WI38 (cell line): ENCODE data around the gene MAJIN.

Experiments
- H3K4me3 ChIP-seq: 2 replicates; pipeline ENCODE4 v1.5.1; 2011; ENCODE audit warnings: low read depth, mild to moderate bottlenecking, control low read depth, low read length
- TF ChIP-seq, protein P1 (sequence below): IDR thresholded peaks from 2 replicates; pipeline ENCODE4 v1.5.1; 2012; ENCODE audit warnings: low read depth, mild to moderate bottlenecking, control low read depth, low read length

The MAJIN gene

DNA sequence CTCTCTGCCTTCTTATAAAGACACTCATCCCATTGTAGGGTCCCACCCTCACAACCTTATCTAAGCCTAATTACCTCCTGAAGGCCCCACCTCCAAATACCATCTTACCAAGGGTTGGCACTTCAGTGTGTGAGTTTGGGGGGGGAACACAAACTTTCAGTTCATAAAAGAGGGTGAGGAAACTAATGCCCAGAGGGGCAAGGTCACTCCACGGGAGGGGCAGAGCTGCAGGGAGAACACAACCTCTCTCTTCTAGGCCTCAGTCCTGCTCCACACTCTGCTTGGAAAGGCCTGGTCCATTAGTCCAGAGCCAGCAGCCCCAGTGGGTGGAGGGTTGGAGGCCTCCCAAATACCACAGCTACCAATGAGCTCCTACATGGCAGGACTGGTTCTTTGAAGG lies 27.6 kb upstream of the MAJIN start:
- no peak overlapping the region for H3K4me3 ChIP-seq
- TF ChIP-seq, protein P1, sequence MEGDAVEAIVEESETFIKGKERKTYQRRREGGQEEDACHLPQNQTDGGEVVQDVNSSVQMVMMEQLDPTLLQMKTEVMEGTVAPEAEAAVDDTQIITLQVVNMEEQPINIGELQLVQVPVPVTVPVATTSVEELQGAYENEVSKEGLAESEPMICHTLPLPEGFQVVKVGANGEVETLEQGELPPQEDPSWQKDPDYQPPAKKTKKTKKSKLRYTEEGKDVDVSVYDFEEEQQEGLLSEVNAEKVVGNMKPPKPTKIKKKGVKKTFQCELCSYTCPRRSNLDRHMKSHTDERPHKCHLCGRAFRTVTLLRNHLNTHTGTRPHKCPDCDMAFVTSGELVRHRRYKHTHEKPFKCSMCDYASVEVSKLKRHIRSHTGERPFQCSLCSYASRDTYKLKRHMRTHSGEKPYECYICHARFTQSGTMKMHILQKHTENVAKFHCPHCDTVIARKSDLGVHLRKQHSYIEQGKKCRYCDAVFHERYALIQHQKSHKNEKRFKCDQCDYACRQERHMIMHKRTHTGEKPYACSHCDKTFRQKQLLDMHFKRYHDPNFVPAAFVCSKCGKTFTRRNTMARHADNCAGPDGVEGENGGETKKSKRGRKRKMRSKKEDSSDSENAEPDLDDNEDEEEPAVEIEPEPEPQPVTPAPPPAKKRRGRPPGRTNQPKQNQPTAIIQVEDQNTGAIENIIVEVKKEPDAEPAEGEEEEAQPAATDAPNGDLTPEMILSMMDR, result no peak

DNA sequence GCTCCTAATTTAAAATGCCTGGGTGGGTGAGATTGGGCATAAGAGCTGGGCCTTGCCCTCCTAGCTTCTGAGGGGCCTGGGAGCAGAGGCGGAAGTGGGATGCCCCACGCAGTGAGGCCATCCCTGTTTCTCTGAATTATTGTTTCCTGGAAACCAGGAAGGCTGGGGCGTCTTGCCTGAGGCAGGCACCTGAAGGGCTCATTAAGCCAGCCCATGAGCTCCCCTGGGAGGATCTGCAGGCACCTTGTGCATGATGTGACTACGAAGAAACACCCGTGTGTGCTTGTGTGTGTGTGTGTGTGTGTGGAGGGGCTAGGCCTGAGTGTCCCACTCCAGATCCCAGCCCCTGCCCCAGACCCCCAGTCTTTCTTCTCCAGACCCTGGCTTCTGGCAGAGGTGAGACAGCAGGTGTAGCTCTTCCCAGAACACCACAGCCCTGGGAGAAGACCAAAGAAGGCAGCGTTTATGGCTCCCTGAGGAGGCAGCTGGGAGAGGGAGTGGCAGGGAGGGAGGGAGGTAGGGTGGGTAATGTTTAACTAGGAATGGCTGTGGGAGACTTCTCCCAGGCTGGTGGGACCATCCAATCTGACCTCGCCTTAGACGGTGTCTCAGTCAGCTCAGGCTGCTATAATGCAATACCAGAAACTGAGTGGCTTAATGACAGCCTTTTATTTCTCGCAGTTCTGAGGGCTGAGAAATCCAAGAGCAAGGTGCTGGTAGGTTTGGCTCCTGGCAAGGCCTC lies 27.0 kb upstream of the MAJIN start:
- no peak overlapping the region for H3K4me3 ChIP-seq

DNA sequence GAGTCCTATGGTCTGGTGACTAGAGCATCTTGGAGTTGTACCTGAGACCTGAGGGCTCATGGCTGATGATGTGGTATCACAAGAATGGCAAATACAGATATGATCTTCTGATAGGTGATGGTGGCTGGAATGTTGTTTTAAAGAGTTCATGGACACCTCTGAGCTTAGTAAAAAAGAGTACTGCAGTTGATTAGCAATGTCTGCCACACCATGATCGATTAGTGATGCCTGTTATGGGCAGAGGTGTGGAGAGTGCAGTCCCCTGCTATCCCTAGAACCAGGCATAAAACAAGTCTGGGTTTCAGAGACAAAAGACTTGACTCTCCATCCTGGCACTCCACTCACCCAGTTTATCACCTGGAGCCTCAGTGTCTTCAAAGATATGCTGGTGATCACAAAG lies 26.2 kb upstream of the MAJIN start:
- TF ChIP-seq, protein P1, result no peak
- H3K4me3 ChIP-seq, result no peak overlapping the region

More for the DNA sequence above, 27.0 kb upstream of the MAJIN start:
- TF ChIP-seq, protein P1, result no peak

DNA sequence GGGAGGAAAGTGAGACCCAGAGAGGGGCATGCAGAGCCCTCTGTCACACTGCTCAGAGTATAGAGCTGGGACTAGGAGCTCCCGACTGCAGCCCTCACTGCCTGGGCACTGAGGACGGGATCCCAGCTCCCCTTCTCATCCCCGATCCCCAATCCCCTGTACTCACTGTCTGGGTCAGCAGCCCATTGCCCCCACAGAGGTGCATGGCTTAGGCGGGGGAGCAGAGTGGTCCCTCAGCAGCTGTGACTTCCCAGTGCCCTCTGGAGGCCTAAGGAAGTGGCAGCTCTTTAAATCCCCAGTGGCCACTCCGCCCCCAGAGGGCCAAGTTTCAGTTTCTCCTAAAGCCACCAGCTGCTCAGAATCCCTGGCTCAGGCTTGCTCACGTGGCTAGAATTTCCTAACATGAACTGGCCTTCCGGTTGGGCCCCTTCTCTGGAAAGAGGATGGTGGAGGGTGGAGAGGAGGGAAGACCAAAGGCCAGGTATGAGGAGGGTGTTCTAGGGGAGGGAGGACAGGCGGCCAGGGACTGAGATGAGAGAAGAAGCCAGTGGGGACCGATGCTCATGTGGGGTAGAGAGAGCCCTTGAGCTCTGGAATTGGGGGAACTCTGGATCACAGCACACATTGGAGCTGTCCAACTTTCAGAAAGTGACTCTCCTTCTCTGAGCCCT lies 24.9 kb upstream of the MAJIN start, which contains the start of gene BATF2:
BATF2 (minus strand) TSS at position 262 of the 671 bp plus-strand sequence; CDS start at position 205, 57 bp downstream.
- TF ChIP-seq, protein P1, result peak; percentile 48
- peak within 1 kb of the TSS; percentile 54 for H3K4me3 ChIP-seq

DNA sequence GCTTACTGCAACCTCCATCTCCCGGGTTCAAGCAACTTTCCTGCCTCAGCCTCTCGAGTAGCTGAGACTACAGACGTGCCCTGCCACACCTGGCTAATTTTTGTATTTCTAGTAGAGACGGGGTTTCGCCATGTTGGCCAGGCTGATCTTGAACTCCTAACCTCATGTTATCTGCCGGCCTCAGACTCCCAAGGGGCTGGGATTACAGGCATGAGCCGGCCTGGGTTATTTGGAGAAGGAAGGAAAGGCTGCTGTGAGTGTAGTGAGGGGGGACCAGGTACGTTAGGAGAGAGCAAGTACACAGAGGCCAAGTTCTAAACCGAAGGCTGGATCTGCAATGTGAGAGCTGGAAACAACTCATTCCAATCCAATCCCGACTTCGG lies 24.4 kb upstream of the MAJIN start:
- TF ChIP-seq, protein P1, result no peak
- peak overlapping the region; percentile 54 for H3K4me3 ChIP-seq

DNA sequence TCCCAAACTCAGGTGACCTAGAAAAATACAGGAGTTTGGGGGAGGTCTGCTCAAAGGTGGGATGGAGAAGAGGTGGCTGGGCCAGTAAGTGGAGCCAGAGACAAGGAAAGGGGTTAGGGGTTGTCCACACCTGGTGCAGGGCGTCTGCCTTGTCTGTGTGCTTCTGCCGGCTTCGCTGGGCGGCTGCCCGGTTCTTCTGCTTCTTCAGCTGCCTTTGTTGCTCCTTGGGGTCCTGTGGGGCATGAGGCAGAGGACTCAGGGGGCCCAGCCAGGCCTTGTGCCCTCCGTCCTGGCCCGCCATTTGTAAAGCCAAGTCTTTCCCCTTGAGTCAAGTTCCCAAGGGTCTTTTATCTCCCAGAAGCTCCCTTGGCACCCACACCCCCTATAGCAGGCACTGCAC lies 22.4 kb upstream of the MAJIN start:
- TF ChIP-seq, protein P1, result no peak
- no peak overlapping the region for H3K4me3 ChIP-seq
